Prostate gland (tissue), 2 donors: ENCODE data around the gene ACTN2.

ENCODE experiments used
- CTCF ChIP-seq, 4 experiments: fragments of 200-600 bp in 2 of 4; fragments of 450-650 bp in 2 of 4; sonication (generic) in 2 of 4; IDR thresholded peaks; 1 replicate in 3 of 4; 2 replicates in 1 of 4; pipeline ENCODE4 v1.5.1; 2016 to 2019; ENCODE audit warnings: antibody characterized with exemption in 4 of 4, mild to moderate bottlenecking in 2 of 4, moderate library complexity in 2 of 4
- POLR2A ChIP-seq: fragments of 450-650 bp; IDR thresholded peaks from one replicate; pipeline ENCODE4 v1.6.1; 2016; ENCODE audit warnings: antibody characterized with exemption, mild to moderate bottlenecking

GRCh38 chr1:236724049-236724448 lies 37.8 kb downstream of the ACTN2 start:
- no peak for TF ChIP-seq CTCF (IDR thresholded peaks at IDR 0.05)
- no peak for TF ChIP-seq POLR2A
